GM04503 (cell line): ENCODE results near the gene ZBTB18.
A peak's percentile ranks its signal among the peaks of the same experiment; 100 is the strongest.
"Not testable (repeated sequence)": the region's sequence is repeated elsewhere in the genome, so short reads cannot be mapped to it uniquely, and the experiment has no call there.

Source experiments
- DNase-seq: peaks from one replicate; pipeline ENCODE4 v3.0.0-alpha.2; 2012; ENCODE audit warnings: low read depth

ZBTB18 gene

GRCh38 chr1:244050835-244051444 is at the start of gene ZBTB18:
TSS of gene ZBTB18 (plus strand) at chr1:244051283. CDS start at chr1:244051432, 149 bp downstream.
- DNase-seq, result no peak

DNA sequence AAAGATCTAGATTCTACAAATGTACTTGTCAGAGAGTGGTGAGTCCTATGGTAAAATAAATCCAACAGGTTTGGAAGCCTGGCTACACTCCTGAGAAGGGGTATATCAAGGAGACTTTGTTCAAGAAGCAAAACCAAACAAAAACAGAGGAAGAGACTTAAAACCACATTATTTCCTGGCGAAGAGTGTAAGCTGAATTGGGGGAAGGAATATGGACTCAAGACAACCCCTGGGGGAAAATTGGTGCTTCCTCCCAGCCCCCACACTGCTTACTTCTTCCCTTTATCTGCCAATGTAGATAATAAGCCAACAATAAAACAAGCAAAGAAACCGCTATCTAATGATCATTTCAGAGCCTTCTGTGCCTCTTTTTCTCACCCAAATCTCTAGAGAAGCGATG is 48.4 kb upstream of the ZBTB18 start:
- no peak for DNase-seq

- DNase-seq, result no peak
These were observed 45.6 kb upstream of the ZBTB18 start for GRCh38 chr1:244005455-244005854.

DNA sequence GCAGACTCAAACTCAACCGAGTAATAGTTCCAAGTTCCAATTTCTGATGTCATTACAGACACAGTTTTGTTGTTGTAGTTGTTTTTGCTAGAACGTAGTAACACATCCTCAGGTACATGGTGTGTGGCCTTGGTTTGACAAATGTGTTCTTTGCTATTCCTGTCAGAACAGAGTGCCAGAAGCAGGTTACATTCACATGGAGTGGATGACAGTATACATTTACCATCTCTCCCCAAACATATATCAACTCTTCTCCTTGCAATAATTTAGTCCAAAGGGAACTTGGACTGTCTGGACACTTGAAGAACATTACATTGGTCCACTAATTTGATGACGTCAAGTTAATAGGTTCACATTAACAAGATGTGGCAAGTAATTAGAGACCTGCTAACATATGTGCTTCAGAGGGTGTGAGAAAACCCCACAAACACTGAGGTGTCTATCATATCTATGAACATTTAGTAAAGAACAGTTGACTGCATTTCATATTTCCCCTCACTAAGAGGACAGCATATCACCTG is 44.6 kb upstream of the ZBTB18 start:
- no peak for DNase-seq

DNA sequence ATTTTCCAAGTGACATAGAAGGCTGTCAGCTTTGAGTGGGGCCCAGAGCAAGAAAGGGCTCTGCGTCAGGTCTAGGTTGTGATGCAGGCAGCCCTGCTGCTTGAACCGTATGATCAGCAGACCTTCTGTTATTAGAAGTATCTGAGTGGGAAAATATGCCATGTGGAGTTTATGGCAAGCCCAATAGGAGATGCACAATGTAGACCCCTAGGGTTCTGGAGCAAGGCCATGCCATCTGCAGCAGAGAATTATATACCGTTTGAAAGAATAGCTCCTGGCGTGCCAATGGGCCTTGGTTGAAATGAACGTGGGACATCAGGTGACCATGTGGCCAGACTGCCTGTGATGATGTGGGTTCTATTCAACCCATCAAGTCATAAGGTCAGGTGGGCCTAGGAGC is 44.1 kb upstream of the ZBTB18 start:
- DNase-seq, result no peak

GRCh38 chr1:244010191-244010590 is 40.9 kb upstream of the ZBTB18 start:
- DNase-seq, result no peak

DNA sequence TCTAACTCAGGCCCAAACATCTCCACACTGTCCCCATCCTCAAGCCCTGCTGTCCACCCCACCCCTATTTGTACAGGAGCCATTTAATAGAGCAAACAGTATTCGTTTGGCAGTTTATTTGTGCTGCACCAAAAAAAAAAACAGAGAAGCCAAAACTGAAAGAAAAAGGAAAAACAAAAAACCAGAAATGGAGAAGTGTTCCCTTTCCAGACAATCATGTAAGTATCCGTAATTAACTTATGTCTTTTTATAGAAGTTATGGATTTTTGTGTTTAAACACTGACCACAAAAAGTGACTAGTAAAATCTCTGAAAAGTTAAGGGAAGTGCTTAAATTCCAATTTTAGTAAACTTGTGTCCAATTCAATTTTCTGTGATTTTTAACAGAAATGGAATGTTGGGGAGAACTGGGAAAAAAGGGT is 40.4 kb upstream of the ZBTB18 start:
- no peak for DNase-seq

DNA sequence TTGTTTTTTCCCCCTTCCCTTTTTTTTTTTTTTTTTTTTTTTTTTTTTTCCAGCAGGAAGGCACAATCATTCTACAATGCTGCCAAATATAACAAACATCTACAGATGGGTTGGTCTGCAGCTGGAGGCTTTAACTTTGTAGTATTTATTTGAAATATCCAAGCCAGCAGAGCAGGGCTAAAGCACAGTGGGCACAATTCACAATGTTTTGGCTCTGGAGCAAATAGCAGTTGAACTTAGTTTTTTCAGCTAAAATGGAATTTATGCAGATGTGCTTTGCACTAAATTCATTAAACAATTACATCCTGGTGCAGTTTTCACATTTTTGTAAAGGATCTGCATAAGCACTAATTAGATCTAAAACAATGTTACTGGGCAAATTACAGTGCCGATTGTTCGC is 39.8 kb upstream of the ZBTB18 start:
- no peak for DNase-seq

DNA sequence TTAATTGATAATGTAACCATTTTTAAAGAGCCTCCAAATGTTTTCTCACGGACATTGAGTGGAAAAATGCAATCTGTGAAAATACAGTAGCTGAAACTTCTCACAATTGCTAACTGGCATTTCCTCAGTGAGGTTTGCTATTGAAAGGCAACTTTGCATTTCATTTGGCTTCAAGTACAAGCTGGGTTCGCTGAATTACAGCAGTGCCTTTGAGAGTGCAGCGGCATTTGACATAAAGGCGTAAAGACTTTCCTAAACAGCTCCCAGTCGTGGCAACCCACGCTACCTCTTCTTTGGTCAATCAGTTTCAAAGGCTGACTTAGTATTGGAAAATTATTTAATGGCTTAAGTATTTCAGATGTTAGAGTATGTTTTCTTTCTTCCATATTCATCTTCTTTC is 39.3 kb upstream of the ZBTB18 start:
- DNase-seq, result no peak

- peak; percentile 45 for DNase-seq
These were observed 38.9 kb upstream of the ZBTB18 start for GRCh38 chr1:244012202-244012601.

DNA sequence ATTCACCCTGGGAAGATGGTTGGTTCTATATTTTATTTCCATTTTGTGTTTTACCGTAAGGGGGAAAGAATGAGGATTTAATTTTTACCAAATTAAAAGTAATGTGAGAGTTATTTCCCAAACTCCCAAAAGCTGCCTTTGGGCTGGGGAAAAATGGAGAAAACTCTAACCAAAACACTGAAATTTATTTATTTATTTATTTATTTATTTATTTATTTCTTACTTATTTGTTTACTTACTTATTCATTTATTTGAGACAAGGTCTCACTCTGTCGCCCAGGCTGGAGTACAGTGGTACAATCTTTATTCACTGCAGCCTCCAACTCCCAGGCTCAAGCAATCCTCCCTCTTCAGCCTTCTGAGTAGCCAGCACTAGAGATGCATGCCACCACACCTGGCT is 38.0 kb upstream of the ZBTB18 start:
- DNase-seq, result no peak

GRCh38 chr1:244014862-244015261 is 36.2 kb upstream of the ZBTB18 start:
- DNase-seq, result not testable (repeated sequence)

DNA sequence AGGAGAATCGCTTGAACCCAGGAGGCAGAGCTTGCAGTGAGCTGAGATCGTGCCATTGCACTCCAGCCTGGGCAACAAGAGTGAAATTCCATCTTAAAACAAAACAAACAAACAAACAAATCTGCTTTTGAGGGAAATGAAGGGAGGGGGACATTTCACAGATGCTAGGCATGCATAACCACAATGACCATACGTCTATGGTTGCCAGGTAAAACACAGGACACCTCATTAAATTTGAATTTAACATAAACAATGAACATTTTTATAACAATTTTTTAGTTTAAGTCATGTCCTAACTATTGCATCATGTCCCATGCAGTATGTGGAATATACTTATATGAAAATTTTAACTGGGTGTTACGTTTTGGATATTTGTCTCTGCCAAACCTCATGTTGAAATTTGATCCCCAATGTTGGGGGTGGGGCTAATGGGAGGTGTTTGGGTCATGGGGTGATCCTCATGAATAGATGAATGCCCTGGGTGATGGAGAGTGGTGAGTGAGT is 31.0 kb upstream of the ZBTB18 start:
- no peak for DNase-seq

- no peak for DNase-seq
These were observed 29.7 kb upstream of the ZBTB18 start for GRCh38 chr1:244021427-244021826.

GRCh38 chr1:244022311-244022710 is 28.8 kb upstream of the ZBTB18 start:
- peak; percentile 77 for DNase-seq

DNA sequence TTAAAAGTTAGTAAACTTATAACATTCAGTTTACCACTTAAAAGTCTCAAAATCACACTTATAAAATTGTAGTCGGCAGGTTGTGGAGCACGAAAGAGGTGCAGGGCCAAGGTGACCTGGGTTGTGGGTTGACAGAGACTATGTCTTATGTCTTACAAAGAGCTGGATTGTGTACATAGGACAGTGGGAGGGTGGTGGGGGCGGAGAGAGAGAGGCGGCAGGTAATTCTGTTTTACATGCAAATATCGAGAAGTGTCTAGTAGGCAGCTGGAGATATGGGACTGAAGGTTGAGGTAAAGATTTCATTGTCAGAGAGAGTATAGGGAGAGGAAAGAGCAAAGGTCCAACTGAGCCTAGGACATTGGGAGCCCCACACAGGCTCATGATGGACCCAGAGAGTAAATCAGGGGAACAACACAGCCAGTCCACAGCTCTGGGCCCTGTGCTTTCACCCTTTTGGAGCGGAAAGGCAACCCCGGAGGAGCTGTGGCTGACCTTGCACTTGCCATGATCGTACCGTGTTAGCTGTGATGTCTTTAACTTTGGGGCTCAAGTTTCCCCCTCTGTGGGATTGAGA is 28.1 kb upstream of the ZBTB18 start:
- DNase-seq, result no peak

- DNase-seq, result no peak
These were observed 23.5 kb upstream of the ZBTB18 start for GRCh38 chr1:244027491-244028145.

DNA sequence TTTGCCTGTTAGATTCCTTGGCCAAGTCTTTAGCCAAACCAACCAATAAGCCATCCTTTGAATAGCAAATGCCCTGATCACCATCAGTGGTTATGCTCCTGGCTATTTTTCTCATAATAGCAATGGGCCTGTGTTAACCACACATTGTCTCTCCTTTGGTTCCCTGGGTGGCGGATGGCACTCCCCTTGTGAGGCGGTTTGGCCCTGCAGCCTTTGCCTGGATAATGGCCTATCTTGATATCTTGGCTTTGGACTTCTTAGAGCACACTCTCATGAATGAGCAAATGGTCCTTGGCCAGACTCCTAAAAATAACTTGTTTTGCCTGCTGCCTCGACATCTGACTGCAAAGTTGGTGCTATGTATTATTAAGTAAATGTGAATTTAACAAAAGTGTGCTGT is 22.4 kb upstream of the ZBTB18 start:
- no peak for DNase-seq

DNA sequence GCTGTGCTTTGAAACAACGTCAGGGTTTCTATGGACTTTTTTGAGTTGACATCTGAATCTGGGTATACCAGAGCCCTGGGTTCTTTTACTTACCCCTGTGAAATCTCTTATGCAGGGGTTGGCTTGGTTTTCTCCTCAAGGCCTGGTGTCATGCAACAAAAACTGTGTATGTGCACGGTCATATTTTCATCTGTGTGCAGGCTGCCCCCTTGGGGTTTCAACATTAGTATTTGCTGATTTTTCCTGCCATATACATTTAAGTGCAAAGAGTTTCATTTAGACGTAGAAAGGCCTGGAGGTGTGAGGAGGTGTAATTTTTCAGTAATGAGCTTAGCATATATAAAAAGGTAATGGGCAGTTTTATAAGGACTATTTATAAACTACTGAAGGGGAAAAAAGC is 22.0 kb upstream of the ZBTB18 start:
- DNase-seq, result no peak

GRCh38 chr1:244030481-244031040 is 20.5 kb upstream of the ZBTB18 start:
- no peak for DNase-seq

GRCh38 chr1:244035358-244035757 is 15.7 kb upstream of the ZBTB18 start:
- no peak for DNase-seq

GRCh38 chr1:244037252-244037651 is 13.8 kb upstream of the ZBTB18 start:
- no peak for DNase-seq
